GM23338 (cell line): Measurements from ENCODE around the gene CCDC170. TPM values are rescaled to one million over a fixed set of nuclear protein-coding genes. Genes with fewer than 3 reads are reported as not detected.
"Not testable (repeated sequence)": the region's sequence is repeated elsewhere in the genome, so short reads cannot be mapped to it uniquely, and the experiment has no call there.

Source experiments
- ATAC-seq: fragments of 200-7000 bp; cut with Tn5 transposase; 3 replicates; pipeline ENCODE4 v1.9.1; 2020
- DNase-seq: peaks from one replicate; pipeline ENCODE4 v3.0.0-alpha.2; 2015; ENCODE audit warnings: low spot score
- H2AFZ ChIP-seq: fragments of 200-600 bp; sonication (generic); 2 replicates; pipeline ENCODE4 v1.8.0; 2016; ENCODE audit warnings: antibody characterized with exemption, mild to moderate bottlenecking, moderate library complexity
- H3F3A ChIP-seq: fragments of 200-600 bp; sonication (generic); replicated peaks from 2 replicates; pipeline ENCODE4 v1.8.0; 2017; ENCODE audit warnings: antibody characterized with exemption, mixed run types, low read depth
- H3K27ac ChIP-seq: fragments of 200-600 bp; sonication (generic); 2 replicates; pipeline ENCODE4 v1.6.1; 2016; ENCODE audit warnings: low read depth
- H3K27me3 ChIP-seq: fragments of 200-600 bp; sonication (generic); 2 replicates; pipeline ENCODE4 v1.8.0; 2016; ENCODE audit warnings: mild to moderate bottlenecking, mixed run types, moderate library complexity; ENCODE audit not compliant: insufficient read depth
- H3K36me3 ChIP-seq: fragments of 200-600 bp; sonication (generic); 2 replicates; pipeline ENCODE4 v1.8.0; 2016; ENCODE audit warnings: mild to moderate bottlenecking; ENCODE audit not compliant: insufficient read depth
- H3K4me1 ChIP-seq: fragments of 200-600 bp; sonication (generic); 2 replicates; pipeline ENCODE4 v1.8.0; 2016; ENCODE audit warnings: mild to moderate bottlenecking, moderate library complexity; ENCODE audit not compliant: insufficient read depth
- H3K4me2 ChIP-seq: fragments of 200-600 bp; sonication (generic); 2 replicates; pipeline ENCODE4 v1.7.1; 2017; ENCODE audit warnings: mixed run types
- H3K4me3 ChIP-seq: fragments of 200-600 bp; sonication (generic); 2 replicates; pipeline ENCODE4 v1.6.1; 2016; ENCODE audit warnings: mixed run types
- H3K79me2 ChIP-seq: fragments of 200-600 bp; sonication (generic); replicated peaks from 2 replicates; pipeline ENCODE4 v1.8.0; 2017; ENCODE audit warnings: mild to moderate bottlenecking; ENCODE audit not compliant: insufficient read depth
- H3K9me2 ChIP-seq: fragments of 200-600 bp; sonication (generic); 2 replicates; pipeline ENCODE4 v1.8.0; 2017; ENCODE audit not compliant: insufficient read depth
- H4K20me1 ChIP-seq: fragments of 200-600 bp; sonication (generic); replicated peaks from 2 replicates; pipeline ENCODE4 v1.8.0; 2017; ENCODE audit warnings: mild to moderate bottlenecking; ENCODE audit not compliant: insufficient read depth
- H3K27ac Mint-ChIP-seq: 2 replicates; pipeline ENCODE4 v1.8.0; 2020; ENCODE audit warnings: inconsistent platforms, mild to moderate bottlenecking, moderate library complexity, mixed read lengths
- H3K27me3 Mint-ChIP-seq: 3 replicates; pipeline ENCODE4 v1.8.0; 2022; ENCODE audit warnings: low read depth, mild to moderate bottlenecking, moderate library complexity, mixed read lengths, inconsistent platforms; ENCODE audit not compliant: insufficient read depth, poor library complexity
- H3K36me3 Mint-ChIP-seq: 3 replicates; pipeline ENCODE4 v1.8.0; 2021; ENCODE audit warnings: low read depth, mild to moderate bottlenecking, inconsistent platforms, moderate library complexity, mixed read lengths
- H3K4me1 Mint-ChIP-seq: 3 replicates; pipeline ENCODE4 v1.8.0; 2020; ENCODE audit warnings: mild to moderate bottlenecking, inconsistent platforms, mixed read lengths
- H3K4me3 Mint-ChIP-seq: 3 replicates; pipeline ENCODE4 v1.8.0; 2021; ENCODE audit warnings: moderate library complexity, mild to moderate bottlenecking, inconsistent platforms, mixed read lengths
- H3K9me3 Mint-ChIP-seq: 3 replicates; pipeline ENCODE4 v1.8.0; 2020; ENCODE audit warnings: moderate library complexity, mild to moderate bottlenecking, inconsistent platforms, mixed read lengths
- EZH2 ChIP-seq: fragments of 200-600 bp; sonication (generic); IDR thresholded peaks from one replicate; pipeline ENCODE4 v1.8.0; 2017; ENCODE audit warnings: antibody characterized with exemption, mild to moderate bottlenecking, low read depth; ENCODE audit not compliant: unreplicated experiment
- EZH2phosphoT487 ChIP-seq: fragments of 200-600 bp; sonication (generic); IDR thresholded peaks from one replicate; pipeline ENCODE4 v1.8.1; 2018; ENCODE audit warnings: antibody characterized with exemption; ENCODE audit not compliant: unreplicated experiment
- JUNB ChIP-seq: IDR thresholded peaks from one replicate; pipeline ENCODE4 v1.6.1; 2016; ENCODE audit warnings: antibody characterized with exemption; ENCODE audit not compliant: unreplicated experiment
- NANOG ChIP-seq: IDR thresholded peaks from 2 replicates; pipeline ENCODE4 v1.6.1; 2016; ENCODE audit warnings: antibody characterized with exemption, borderline replicate concordance
- STAT1 ChIP-seq: IDR thresholded peaks from one replicate; pipeline ENCODE4 v1.6.1; 2016; ENCODE audit warnings: antibody characterized with exemption; ENCODE audit not compliant: unreplicated experiment
- ZNF114 ChIP-seq: fragments of 250-450 bp; sonication (Bioruptor Pico); IDR thresholded peaks from 2 replicates; pipeline ENCODE4 v1.5.0; 2020; ENCODE audit warnings: mild to moderate bottlenecking, moderate library complexity
- ZNF331 ChIP-seq: fragments of 250-450 bp; sonication (Bioruptor Pico); IDR thresholded peaks from 2 replicates; pipeline ENCODE4 v1.5.0; 2020; ENCODE audit warnings: low read depth, mild to moderate bottlenecking, moderate library complexity
- polyA plus RNA-seq: library from polyadenylated mRNA; unstranded; fragments of >200 nt; fragmentation: Nextera tagmentation; extraction: Ambion mirVana; gene quantifications from 2 replicates; pipeline ENCODE4 v1.2.1, GENCODE V29; 2016
- total RNA-seq: library from RNA; depleted of rRNA; stranded (reverse); fragments of >200 nt; shearing (Covaris generic); gene quantifications from 2 replicates; pipeline ENCODE4 v1.2.3, GENCODE V29; 2014
- TF ChIP-seq, protein P1 (sequence below): fragments of 250-450 bp; sonication (Bioruptor Pico); IDR thresholded peaks from 2 replicates; pipeline ENCODE4 v1.5.0; 2020; ENCODE audit warnings: mild to moderate bottlenecking, moderate library complexity
- TF ChIP-seq, protein P2 (sequence below): IDR thresholded peaks from one replicate; pipeline ENCODE4 v1.6.1; 2018; ENCODE audit warnings: antibody characterized with exemption; ENCODE audit not compliant: unreplicated experiment

The CCDC170 gene
- total and polyA plus RNA-seq, 2 experiments from 2014 or later: 0.18 TPM; not detected in 1

DNA sequence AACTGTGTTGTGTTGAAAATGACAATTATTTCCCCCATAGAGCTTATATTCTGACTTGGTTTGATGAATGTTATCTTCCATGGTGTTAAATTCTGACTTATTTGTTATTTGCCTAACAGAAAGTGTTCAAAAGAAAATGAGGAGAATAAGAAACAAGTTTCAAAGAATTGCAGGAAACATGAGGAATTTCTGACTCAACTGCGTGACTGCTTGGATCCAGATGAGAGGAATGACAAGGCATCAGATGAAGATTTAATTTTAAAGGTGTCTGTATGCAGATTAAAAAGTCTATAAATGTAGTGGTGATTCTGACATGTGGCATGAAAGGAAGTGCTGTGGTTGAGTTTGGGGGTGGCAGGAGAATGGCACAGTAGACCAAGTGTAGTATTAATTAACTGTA is 50.6 kb downstream of the CCDC170 start:
- H3K79me2 ChIP-seq: no peaks in the 10 kb centered on the region
- H3K9me3 Mint-ChIP-seq: peaks cover 17% of the 10 kb centered on the region
- H3K27me3 Mint-ChIP-seq: peaks cover 2% of the 10 kb centered on the region
- TF ChIP-seq, protein P1, sequence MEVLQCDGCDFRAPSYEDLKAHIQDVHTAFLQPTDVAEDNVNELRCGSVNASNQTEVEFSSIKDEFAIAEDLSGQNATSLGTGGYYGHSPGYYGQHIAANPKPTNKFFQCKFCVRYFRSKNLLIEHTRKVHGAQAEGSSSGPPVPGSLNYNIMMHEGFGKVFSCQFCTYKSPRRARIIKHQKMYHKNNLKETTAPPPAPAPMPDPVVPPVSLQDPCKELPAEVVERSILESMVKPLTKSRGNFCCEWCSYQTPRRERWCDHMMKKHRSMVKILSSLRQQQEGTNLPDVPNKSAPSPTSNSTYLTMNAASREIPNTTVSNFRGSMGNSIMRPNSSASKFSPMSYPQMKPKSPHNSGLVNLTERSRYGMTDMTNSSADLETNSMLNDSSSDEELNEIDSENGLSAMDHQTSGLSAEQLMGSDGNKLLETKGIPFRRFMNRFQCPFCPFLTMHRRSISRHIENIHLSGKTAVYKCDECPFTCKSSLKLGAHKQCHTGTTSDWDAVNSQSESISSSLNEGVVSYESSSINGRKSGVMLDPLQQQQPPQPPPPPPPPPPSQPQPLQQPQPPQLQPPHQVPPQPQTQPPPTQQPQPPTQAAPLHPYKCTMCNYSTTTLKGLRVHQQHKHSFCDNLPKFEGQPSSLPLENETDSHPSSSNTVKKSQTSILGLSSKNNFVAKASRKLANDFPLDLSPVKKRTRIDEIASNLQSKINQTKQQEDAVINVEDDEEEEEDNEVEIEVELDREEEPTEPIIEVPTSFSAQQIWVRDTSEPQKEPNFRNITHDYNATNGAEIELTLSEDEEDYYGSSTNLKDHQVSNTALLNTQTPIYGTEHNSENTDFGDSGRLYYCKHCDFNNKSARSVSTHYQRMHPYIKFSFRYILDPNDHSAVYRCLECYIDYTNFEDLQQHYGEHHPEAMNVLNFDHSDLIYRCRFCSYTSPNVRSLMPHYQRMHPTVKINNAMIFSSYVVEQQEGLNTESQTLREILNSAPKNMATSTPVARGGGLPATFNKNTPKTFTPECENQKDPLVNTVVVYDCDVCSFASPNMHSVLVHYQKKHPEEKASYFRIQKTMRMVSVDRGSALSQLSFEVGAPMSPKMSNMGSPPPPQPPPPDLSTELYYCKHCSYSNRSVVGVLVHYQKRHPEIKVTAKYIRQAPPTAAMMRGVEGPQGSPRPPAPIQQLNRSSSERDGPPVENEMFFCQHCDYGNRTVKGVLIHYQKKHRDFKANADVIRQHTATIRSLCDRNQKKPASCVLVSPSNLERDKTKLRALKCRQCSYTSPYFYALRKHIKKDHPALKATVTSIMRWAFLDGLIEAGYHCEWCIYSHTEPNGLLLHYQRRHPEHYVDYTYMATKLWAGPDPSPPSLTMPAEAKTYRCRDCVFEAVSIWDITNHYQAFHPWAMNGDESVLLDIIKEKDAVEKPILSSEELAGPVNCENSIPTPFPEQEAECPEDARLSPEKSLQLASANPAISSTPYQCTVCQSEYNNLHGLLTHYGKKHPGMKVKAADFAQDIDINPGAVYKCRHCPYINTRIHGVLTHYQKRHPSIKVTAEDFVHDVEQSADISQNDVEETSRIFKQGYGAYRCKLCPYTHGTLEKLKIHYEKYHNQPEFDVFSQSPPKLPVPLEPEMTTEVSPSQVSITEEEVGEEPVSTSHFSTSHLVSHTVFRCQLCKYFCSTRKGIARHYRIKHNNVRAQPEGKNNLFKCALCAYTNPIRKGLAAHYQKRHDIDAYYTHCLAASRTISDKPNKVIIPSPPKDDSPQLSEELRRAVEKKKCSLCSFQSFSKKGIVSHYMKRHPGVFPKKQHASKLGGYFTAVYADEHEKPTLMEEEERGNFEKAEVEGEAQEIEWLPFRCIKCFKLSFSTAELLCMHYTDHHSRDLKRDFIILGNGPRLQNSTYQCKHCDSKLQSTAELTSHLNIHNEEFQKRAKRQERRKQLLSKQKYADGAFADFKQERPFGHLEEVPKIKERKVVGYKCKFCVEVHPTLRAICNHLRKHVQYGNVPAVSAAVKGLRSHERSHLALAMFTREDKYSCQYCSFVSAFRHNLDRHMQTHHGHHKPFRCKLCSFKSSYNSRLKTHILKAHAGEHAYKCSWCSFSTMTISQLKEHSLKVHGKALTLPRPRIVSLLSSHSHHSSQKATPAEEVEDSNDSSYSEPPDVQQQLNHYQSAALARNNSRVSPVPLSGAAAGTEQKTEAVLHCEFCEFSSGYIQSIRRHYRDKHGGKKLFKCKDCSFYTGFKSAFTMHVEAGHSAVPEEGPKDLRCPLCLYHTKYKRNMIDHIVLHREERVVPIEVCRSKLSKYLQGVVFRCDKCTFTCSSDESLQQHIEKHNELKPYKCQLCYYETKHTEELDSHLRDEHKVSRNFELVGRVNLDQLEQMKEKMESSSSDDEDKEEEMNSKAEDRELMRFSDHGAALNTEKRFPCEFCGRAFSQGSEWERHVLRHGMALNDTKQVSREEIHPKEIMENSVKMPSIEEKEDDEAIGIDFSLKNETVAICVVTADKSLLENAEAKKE (CRISPR knock-in tag): no peak
- TF ChIP-seq EZH2phosphoT487 (no peak), NANOG (no peak), JUNB (no peak), ZNF331 (CRISPR knock-in tag) (no peak), STAT1 (no peak), EZH2 (no peak), ZNF114 (CRISPR knock-in tag) (no peak)
- TF ChIP-seq, protein P2, sequence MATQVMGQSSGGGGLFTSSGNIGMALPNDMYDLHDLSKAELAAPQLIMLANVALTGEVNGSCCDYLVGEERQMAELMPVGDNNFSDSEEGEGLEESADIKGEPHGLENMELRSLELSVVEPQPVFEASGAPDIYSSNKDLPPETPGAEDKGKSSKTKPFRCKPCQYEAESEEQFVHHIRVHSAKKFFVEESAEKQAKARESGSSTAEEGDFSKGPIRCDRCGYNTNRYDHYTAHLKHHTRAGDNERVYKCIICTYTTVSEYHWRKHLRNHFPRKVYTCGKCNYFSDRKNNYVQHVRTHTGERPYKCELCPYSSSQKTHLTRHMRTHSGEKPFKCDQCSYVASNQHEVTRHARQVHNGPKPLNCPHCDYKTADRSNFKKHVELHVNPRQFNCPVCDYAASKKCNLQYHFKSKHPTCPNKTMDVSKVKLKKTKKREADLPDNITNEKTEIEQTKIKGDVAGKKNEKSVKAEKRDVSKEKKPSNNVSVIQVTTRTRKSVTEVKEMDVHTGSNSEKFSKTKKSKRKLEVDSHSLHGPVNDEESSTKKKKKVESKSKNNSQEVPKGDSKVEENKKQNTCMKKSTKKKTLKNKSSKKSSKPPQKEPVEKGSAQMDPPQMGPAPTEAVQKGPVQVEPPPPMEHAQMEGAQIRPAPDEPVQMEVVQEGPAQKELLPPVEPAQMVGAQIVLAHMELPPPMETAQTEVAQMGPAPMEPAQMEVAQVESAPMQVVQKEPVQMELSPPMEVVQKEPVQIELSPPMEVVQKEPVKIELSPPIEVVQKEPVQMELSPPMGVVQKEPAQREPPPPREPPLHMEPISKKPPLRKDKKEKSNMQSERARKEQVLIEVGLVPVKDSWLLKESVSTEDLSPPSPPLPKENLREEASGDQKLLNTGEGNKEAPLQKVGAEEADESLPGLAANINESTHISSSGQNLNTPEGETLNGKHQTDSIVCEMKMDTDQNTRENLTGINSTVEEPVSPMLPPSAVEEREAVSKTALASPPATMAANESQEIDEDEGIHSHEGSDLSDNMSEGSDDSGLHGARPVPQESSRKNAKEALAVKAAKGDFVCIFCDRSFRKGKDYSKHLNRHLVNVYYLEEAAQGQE: no peak
- peaks cover 3% of the 10 kb centered on the region; the same call in 1 of the 2 replicates for H3K9me2 ChIP-seq
- peak overlapping the region; percentile 18; the same call in 1 of the 2 replicates for H2AFZ ChIP-seq
- H3K4me1 ChIP-seq: no peaks in the 10 kb centered on the region
- peaks cover 9% of the 10 kb centered on the region; the same call in 2 of the 3 replicates for H3K36me3 Mint-ChIP-seq
- no peaks in the 10 kb centered on the region for H3K27me3 ChIP-seq
- no peak overlapping the region for H3K4me3 Mint-ChIP-seq
- no peak for ATAC-seq
- no peak overlapping the region for H3K27ac ChIP-seq
- DNase-seq: no peak
- no peaks in the 10 kb centered on the region for H4K20me1 ChIP-seq
- no peaks in the 10 kb centered on the region; the same call in 1 of the 2 replicates for H3K36me3 ChIP-seq
- H3K4me2 ChIP-seq: no peak overlapping the region
- H3F3A ChIP-seq: no peaks in the 10 kb centered on the region
- no peak overlapping the region for H3K4me3 ChIP-seq
- no peaks in the 10 kb centered on the region; the same call in 2 of the 3 replicates for H3K4me1 Mint-ChIP-seq
- no peak overlapping the region for H3K27ac Mint-ChIP-seq

DNA sequence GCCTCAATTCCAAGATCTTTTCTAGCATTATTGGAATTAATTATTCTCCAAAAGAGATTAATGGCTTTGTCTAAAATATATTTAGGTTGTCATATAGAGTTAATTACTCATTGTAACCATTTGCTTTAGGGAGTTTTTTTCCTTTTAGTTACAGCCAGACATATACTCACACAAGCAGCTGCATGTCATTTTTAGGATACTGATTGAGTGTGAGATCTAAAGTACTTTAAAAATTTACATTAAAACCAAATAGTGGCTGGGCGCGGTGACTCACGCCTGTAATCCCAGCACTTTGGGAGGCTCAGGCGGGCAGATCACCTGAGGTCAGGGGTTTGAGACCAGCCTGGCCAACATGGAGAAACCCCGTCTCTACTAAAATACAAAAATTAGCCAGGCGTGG is 51.1 kb downstream of the CCDC170 start:
- H3K9me3 Mint-ChIP-seq: peaks cover 13% of the 10 kb centered on the region
- not testable (repeated sequence) for H3F3A ChIP-seq, H3K4me1 Mint-ChIP-seq, H3K4me1 ChIP-seq, H3K27me3 Mint-ChIP-seq, H3K36me3 ChIP-seq, H2AFZ ChIP-seq, H3K79me2 ChIP-seq, H3K36me3 Mint-ChIP-seq, DNase-seq, ATAC-seq, H3K4me3 ChIP-seq, H3K27me3 ChIP-seq, H3K27ac Mint-ChIP-seq, H3K4me3 Mint-ChIP-seq, H3K27ac ChIP-seq, H3K4me2 ChIP-seq, H3K9me2 ChIP-seq, H4K20me1 ChIP-seq
